ENCODE data around the gene ZNF367. TPM values are rescaled to one million over a fixed set of nuclear protein-coding genes. Genes with fewer than 3 reads are reported as not detected.

The ZNF367 gene
- total RNA-seq, 4 donors from 2014 or later, result 1.9 to 7.0 (median 3.0) TPM

DNA sequence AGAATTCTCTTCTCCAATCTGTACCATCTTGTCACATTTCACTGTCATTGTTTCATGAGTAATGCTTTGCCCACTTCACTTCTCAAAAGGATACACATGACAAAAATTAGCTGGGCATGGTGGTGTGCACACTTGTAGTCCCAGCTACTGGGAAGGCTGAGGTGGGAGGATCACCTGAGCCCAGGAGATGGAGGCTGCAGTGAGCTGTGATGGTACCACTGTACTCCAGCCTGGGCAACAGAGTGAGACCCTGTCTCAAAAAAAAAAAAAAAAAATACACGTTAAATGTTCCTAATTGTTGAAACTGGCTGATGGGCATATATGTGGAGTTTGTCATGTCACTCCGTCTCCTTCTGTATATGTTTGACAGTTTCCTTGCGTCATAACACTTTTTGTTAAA is 79.9 kb downstream of the ZNF367 start:
- TF ChIP-seq, protein P1, sequence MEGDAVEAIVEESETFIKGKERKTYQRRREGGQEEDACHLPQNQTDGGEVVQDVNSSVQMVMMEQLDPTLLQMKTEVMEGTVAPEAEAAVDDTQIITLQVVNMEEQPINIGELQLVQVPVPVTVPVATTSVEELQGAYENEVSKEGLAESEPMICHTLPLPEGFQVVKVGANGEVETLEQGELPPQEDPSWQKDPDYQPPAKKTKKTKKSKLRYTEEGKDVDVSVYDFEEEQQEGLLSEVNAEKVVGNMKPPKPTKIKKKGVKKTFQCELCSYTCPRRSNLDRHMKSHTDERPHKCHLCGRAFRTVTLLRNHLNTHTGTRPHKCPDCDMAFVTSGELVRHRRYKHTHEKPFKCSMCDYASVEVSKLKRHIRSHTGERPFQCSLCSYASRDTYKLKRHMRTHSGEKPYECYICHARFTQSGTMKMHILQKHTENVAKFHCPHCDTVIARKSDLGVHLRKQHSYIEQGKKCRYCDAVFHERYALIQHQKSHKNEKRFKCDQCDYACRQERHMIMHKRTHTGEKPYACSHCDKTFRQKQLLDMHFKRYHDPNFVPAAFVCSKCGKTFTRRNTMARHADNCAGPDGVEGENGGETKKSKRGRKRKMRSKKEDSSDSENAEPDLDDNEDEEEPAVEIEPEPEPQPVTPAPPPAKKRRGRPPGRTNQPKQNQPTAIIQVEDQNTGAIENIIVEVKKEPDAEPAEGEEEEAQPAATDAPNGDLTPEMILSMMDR (IDR thresholded peaks at IDR 0.05), result no peak
- TF ChIP-seq EP300 (IDR thresholded peaks at IDR 0.05), result no peak
- TF ChIP-seq POLR2A (IDR thresholded peaks at IDR 0.05), result no peak
- no peak for TF ChIP-seq POLR2AphosphoS5 (IDR thresholded peaks at IDR 0.05)
- Histone ChIP-seq H3K36me3 (no peaks in the 10 kb centered on the region), H3K27ac (no peak overlapping the region), H3K4me1 (no peaks in the 10 kb centered on the region), H3K27me3 (no peaks in the 10 kb centered on the region), H3K9me3 (no peaks in the 10 kb centered on the region), H3K4me3 (no peak overlapping the region)
- 95% methylated on average over 3 of the region's 3 CpGs for WGBS
- DNase-seq (ENCODE audit: low spot score in 2 of 2), result no peak

Other genes starting within 250 kb of the ZNF367 start
- 1 to 10 TPM in 3 of 4 donors, not detected in 1; 1.2 to 1.7 (median 1.5) TPM for gene HSD17B3, start 116.2 kb downstream of the ZNF367 start, total RNA-seq
- 10 to 100 TPM; 11.3 to 20.6 (median 17.9) TPM for gene SLC35D2, start 34.7 kb downstream of the ZNF367 start, total RNA-seq
- gene HABP4, start 31.8 kb upstream of the ZNF367 start, total RNA-seq, result 1 to 10 TPM; 3.9 to 9.2 (median 7.1) TPM
- gene CDC14B, start 201.5 kb upstream of the ZNF367 start, total RNA-seq, result 10 to 100 TPM in 2 of 4 donors, 1 to 10 TPM in 2; 4.9 to 11.2 (median 8.9) TPM
- gene PRXL2C, start 236.9 kb upstream of the ZNF367 start, total RNA-seq, result 10 to 100 TPM; 11.2 to 16.0 (median 13.6) TPM

Data from suprapubic skin (tissue), 4 donors.